Middle frontal gyrus (tissue), 1 donor: ENCODE measurements around the gene RANBP17.

Experiments
- DNase-seq: peaks from one replicate; pipeline ENCODE4 v3.0.0-alpha.2; 2015; ENCODE audit warnings: low spot score; ENCODE audit errors: extremely low spot score

RANBP17 gene

GRCh38 chr5:171092194-171092593 is 230.4 kb downstream of the RANBP17 start:
- no peak for DNase-seq

GRCh38 chr5:171093598-171093997 is 231.8 kb downstream of the RANBP17 start:
- DNase-seq, result no peak

DNA sequence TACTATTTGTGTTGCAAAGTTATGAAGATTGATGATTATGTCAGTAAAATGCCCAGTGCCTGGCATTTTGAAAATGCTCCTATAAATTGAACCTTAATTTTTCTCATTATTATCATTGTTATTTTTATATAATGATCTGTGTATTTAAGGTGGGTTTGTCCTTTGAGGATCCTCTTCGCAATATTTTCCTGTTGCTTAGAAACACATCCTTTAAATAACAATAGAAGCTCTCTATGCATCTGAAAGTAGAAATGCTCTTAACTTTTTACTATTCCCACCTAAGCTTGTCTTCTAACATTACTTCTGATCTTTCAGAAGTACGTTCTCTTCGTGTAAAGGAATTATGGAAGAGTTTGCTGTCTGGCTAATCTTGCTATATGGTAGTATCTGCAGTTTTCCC is 232.5 kb downstream of the RANBP17 start:
- DNase-seq, result no peak

DNA sequence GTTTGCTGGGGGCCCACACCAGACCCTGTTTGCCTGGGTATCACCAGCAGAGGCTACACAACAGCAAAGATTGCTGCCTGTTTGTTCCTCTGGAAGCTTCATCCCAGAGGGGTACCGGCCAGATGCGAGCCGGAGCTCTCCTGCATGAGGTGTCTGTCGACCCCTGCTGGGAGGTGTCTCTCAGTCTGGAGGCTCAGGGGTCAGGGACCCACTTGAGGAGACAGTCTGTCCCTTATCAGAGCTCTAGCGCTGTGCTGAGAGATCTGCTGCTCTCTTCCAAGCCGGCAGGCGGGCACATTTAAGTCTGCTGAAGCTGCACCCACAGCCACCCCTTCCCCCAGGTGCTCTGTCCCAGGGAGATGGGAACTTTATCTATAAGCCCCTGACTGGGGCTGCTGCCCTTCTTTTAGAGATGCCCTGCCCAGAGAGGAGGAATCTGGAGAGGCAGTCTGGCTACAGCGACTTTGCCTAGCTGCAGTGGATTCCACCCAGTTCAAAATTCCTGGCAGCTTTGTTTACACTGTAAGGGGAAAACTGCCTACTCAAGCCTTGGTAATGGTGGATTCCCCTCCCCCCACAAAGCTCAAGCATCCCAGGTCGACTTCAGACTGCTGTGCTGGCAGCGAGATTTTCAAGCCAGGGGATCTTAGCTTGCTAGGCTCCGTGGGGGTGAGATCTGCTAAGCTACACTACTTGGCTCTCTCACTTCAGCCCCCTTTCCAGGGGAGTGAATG is 241.2 kb downstream of the RANBP17 start:
- no peak for DNase-seq

- no peak for DNase-seq
Observed at GRCh38 chr5:171107669-171108068, 245.9 kb downstream of the RANBP17 start.

- DNase-seq, result no peak
Observed at GRCh38 chr5:171115519-171115918, 253.7 kb downstream of the RANBP17 start.

GRCh38 chr5:171116719-171117118 is 254.9 kb downstream of the RANBP17 start:
- DNase-seq, result no peak

DNA sequence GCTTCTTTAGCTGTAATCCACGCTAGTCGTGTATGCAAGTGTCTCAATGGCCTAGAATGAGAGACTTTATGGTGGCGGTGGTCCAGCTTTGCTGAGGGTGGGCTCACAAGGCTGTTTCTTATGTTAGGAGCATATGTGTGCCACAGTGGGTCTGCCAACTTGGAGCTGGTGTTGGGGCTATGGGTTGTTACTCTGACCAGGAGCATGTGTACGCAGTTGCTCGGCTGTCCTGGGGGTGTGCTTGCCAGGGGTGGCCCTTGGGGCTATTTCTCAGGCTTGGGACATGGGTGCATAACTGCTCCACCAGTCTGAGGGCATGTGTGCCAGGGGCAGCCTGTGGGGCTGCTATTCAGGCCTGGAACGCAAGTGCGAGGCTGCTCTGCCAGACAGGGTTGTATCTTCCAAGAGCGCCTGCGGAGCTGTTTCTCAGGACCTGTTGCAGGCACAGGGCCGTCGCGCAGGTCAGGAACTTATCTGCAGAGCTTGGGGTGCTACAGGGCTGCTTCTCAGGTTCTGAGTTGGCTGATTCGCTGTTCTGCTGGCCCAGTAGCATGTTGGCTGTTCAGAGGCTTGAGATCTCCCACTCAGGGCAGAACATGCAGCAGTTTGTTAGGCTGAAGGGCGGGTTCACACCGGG is 259.3 kb downstream of the RANBP17 start:
- no peak for DNase-seq

DNA sequence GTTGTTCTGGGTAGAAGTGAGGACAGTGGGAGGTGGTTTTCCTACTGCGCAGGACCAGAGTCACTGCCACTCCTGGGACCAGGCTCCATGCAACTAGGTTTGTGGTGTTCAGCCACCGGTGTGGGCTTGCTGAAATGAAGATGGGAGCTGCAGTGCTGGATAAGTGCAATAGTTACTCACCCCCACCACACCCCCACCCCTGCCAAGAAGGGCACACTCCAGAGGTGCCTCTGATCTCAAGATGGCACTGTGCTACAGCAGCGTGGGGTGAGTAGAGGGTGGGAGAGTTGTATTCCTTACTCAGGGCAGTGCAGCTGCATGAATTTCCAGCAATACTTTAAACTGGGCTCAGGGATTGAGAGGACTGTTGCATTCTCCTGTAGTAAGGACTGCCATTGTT is 259.8 kb downstream of the RANBP17 start:
- no peak for DNase-seq

GRCh38 chr5:171122372-171122771 is 260.6 kb downstream of the RANBP17 start:
- no peak for DNase-seq

- no peak for DNase-seq
Observed at GRCh38 chr5:171123417-171123816, 261.6 kb downstream of the RANBP17 start.

GRCh38 chr5:171127314-171127713 is 265.5 kb downstream of the RANBP17 start:
- DNase-seq, result no peak

- no peak for DNase-seq
Observed at GRCh38 chr5:171128136-171128535, 266.3 kb downstream of the RANBP17 start.

DNA sequence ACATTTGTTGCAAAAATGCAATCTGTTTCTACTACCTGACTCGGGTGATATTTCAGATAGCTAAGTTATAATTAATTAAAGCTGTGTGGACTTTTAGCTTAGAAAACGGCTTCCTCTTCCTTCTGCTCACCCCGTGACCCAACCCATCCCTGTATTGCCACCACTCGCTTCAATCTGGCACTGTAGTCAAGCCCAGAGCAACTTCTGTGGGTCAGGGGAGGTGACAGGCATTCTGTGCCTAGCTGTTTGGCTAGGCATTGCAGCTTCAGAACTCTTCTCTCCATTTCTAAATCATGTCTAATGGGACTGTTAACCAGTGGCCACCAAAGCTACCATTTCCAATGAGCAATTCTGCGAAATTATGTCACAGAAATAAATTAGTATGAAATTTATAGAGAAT is 267.5 kb downstream of the RANBP17 start:
- DNase-seq, result no peak

DNA sequence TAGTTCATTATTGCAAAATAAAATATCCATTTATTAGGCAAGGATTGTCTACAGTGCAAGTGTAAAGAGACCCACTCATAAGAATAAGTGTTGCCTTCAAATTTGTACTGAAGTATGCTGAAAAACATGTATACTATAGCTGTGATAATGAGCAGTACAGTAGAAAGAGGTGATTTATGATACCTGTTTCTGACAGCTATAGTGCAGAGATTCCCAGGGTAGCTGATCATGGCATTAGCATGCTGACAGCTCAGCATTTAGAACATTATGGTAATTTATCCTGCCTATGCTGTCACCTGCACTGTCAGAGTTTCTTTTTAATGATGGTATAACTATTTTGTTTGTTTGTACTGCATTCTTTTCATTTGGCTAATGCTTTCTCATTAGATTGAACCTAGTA is 269.7 kb downstream of the RANBP17 start:
- DNase-seq, result no peak

DNA sequence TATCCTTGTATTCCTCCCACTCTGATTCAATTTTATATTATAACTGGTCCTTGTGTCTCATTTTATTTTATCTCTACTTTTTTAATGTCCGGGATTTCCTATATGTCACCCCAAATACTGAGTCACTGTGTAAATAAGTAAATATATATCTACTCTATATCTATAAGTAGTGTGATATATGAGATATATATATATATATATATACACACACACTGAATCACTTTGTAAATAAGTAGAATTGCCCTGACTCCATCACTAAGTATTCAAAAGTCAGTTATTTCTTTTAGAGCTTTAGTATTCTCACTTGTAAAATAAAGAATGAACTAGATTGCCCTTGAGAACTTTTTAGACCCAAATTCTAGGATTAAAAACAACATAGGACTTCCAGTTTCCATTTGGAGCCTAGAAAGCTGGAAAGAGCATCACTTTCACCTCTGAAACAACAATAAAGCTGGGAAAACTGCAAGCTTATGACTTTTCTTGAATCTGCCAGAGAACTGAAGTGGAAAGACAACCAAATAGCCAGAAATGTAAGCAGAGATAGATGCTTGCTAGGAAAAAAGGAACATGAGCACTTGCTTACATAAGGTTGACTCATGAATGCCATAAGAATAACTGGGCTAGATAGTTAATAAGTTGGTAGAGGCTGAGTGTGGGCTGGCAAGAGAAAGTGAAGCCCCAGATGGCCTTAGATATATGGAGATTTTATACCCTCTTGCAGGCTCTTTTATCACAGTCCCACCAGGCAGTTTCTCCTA is 276.1 kb downstream of the RANBP17 start:
- DNase-seq, result no peak

GRCh38 chr5:171139227-171139626 is 277.4 kb downstream of the RANBP17 start:
- no peak for DNase-seq

DNA sequence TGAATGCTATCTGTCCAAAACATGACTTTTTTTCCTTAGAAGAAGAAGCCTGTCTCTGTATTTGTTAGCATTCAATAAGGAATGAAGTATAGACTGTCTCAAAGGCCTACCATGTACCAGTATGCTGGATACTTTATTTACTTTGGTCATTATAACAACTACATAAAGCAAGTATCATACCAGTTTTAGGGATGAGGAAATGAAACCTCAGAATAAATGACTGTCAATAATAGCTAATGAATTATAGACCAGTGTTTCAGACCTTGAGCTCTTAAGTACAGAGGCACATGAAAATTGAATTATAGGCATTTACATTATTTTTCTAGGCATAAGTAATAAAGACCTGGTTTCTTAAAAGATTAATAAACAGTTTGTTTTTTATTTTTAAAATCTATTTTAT is 280.8 kb downstream of the RANBP17 start:
- DNase-seq, result no peak

- DNase-seq, result no peak
Observed at GRCh38 chr5:171143171-171143570, 281.4 kb downstream of the RANBP17 start.

DNA sequence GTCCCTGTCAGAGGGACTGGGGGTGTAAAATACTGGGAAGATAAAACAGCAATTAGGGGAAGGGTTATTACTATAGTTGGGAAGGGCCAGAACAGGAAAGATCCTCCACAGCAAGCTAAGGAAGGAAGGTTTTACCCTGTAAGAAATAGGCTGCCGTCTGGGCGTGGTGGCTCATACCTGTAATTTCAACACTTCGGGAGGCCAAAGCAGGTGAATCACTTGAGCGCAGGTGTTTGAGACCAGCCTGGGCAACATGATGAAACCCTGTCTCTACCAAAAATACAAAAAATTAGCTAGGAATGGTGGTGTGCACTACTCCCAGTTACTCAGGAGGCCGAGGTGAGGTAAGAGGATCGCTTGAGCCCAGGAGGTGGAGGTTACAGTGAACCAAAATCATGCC is 282.1 kb downstream of the RANBP17 start:
- DNase-seq, result no peak

GRCh38 chr5:171149333-171149732 is 287.5 kb downstream of the RANBP17 start:
- no peak for DNase-seq

GRCh38 chr5:171149772-171150171 is 288.0 kb downstream of the RANBP17 start:
- DNase-seq, result no peak
